Tibial nerve (tissue), 4 donors: Measurements from ENCODE around the gene NRXN2. TPM values are rescaled to one million over a fixed set of nuclear protein-coding genes. Genes with fewer than 3 reads are reported as not detected.

ENCODE experiments used
- DNase-seq, 2 donors: peaks; one replicate each; pipeline ENCODE4 v3.0.0-alpha.2; 2019; ENCODE audit warnings: low spot score in 2 of 2
- H3K27ac ChIP-seq, 4 donors: fragments of 200-600 bp; sonication (generic) in 3 of 4; one replicate each; pipeline ENCODE4 v1.5.1; 2017 to 2019; ENCODE audit warnings: mild to moderate bottlenecking in 1 of 4
- H3K27me3 ChIP-seq, 2 donors: fragments of 200-600 bp; sonication (generic) in 1 of 2; one replicate each; pipeline versions ENCODE4 v1.5.1 to v1.6.0; 2017 to 2019
- H3K36me3 ChIP-seq, 3 donors: fragments of 200-600 bp; sonication (generic); one replicate each; pipeline ENCODE4 v1.5.1; 2018 to 2019
- H3K4me1 ChIP-seq, 4 donors: fragments of 200-600 bp; sonication (generic) in 3 of 4; one replicate each; pipeline ENCODE4 v1.5.1; 2017 to 2019
- H3K4me3 ChIP-seq, 4 donors: fragments of 200-600 bp; sonication (generic) in 3 of 4; one replicate each; pipeline ENCODE4 v1.5.1; 2017 to 2019; ENCODE audit warnings: mild to moderate bottlenecking in 1 of 4, moderate library complexity in 1 of 4
- H3K9me3 ChIP-seq, 4 donors: fragments of 200-600 bp; sonication (generic) in 3 of 4; one replicate each; pipeline ENCODE4 v1.5.1; 2017 to 2019
- EP300 ChIP-seq, 2 donors: sonication (generic); formaldehyde crosslinking; IDR thresholded peaks; one replicate each; pipeline ENCODE4 v1.6.1; 2017; ENCODE audit warnings: antibody characterized with exemption in 2 of 2, mild to moderate bottlenecking in 1 of 2
- POLR2A ChIP-seq, 2 donors: fragments of 450-650 bp; IDR thresholded peaks; one replicate each; pipeline ENCODE4 v1.6.1; 2017; ENCODE audit warnings: antibody characterized with exemption in 2 of 2, mild to moderate bottlenecking in 2 of 2, moderate library complexity in 2 of 2
- WGBS, 2 donors: methylation state at CpG; one replicate each; pipeline ENCODE4 v1.1.5; 2018; 5-methylcytosine and 5-hydroxymethylcytosine counted together
- total RNA-seq, 4 donors: library from RNA; depleted of rRNA; stranded (reverse); fragments of >200 nt; gene quantifications; one replicate each; pipeline ENCODE4 v1.1.0, GENCODE V29; 2016
- TF ChIP-seq, protein P1 (sequence below), 5 experiments: fragments of 200-600 bp in 3 of 5; fragments of 450-650 bp in 2 of 5; sonication (generic) in 3 of 5; IDR thresholded peaks; one replicate each; pipeline ENCODE4 v1.5.1; 2016 to 2019; ENCODE audit warnings: antibody characterized with exemption in 5 of 5, mild to moderate bottlenecking in 3 of 5, moderate library complexity in 2 of 5

NRXN2 gene
- total RNA-seq, 4 donors from 2014 or later = 1.7 to 25.5 (median 8.7) TPM

DNA sequence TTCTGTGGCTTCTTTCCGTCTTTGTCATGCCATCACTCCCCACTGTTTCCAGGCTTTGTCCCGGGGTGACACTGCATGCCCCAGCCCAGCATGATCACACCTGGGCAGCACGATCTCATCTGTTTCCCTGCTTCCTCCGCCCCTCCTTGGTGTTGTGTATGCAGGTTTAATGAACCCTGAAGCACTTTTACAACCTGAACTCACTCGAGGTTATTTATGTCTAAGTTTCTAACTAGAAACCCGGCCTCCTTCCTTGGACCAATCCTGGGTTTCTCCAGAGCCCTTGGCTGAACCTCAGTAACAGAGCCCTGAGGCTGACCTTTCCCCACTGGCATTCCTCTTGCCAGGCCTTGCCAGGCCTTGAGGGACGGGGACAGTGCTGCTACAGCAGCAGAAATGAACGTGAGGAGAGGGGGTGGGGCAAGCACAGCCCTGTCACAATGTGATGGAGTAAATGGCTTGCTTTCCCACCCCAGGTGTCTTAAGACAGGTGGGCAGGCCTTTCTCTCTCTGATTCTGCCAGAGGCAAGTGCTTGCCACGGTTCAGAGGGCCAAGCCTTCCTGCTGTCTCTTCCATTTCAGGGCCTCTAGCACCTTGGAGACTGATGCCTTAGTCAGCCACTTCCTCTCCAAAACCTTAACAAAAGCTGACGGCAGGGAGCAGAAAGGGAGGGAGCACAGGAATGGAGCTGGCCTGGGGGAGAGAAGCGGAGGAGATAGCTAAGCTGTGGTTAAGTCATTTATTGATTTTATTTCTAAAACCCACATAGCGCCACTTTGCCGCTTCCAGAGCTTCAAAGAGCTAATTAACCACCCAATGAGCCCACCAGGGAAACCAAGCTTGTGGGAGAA lies 39.9 kb upstream of the NRXN2 start:
- peaks cover 0 to 75% (median 41%) of the 10 kb centered on the region in 4 donors for H3K4me1 ChIP-seq
- H3K4me3 ChIP-seq = no peak overlapping the region
- H3K27ac ChIP-seq = peak overlapping the region in 3 of 4 donors; percentile 17 to 60 (median 57)
- H3K27me3 ChIP-seq = no peaks in the 10 kb centered on the region
- 41 to 47% methylated on average over 13 of the region's 13 CpGs for WGBS, 2 donors
- no peak for TF ChIP-seq POLR2A (IDR thresholded peaks at IDR 0.05)
- TF ChIP-seq EP300 (IDR thresholded peaks at IDR 0.05) = no peak
- TF ChIP-seq, protein P1, sequence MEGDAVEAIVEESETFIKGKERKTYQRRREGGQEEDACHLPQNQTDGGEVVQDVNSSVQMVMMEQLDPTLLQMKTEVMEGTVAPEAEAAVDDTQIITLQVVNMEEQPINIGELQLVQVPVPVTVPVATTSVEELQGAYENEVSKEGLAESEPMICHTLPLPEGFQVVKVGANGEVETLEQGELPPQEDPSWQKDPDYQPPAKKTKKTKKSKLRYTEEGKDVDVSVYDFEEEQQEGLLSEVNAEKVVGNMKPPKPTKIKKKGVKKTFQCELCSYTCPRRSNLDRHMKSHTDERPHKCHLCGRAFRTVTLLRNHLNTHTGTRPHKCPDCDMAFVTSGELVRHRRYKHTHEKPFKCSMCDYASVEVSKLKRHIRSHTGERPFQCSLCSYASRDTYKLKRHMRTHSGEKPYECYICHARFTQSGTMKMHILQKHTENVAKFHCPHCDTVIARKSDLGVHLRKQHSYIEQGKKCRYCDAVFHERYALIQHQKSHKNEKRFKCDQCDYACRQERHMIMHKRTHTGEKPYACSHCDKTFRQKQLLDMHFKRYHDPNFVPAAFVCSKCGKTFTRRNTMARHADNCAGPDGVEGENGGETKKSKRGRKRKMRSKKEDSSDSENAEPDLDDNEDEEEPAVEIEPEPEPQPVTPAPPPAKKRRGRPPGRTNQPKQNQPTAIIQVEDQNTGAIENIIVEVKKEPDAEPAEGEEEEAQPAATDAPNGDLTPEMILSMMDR (IDR thresholded peaks at IDR 0.05) = no peak
- peaks cover 22 to 60% (median 34%) of the 10 kb centered on the region in 3 donors for H3K36me3 ChIP-seq
- DNase-seq = no peak
- no peaks in the 10 kb centered on the region for H3K9me3 ChIP-seq

GRCh38 chr11:64762277-64762673 lies 39.3 kb upstream of the NRXN2 start:
- Histone ChIP-seq H3K4me3 (no peak overlapping the region), H3K4me1 (peaks cover 0 to 69% (median 39%) of the 10 kb centered on the region in 4 donors), H3K27me3 (no peaks in the 10 kb centered on the region), H3K9me3 (no peaks in the 10 kb centered on the region), H3K36me3 (peaks cover 15 to 54% (median 28%) of the 10 kb centered on the region in 3 donors), H3K27ac (peak overlapping the region in 3 of 4 donors; percentile 17 to 57 (median 34))
- 58% methylated on average over 5 of the region's 5 CpGs for WGBS, 2 donors
- no peak for DNase-seq
- no peak for TF ChIP-seq EP300 (IDR thresholded peaks at IDR 0.05)
- TF ChIP-seq, protein P1 (IDR thresholded peaks at IDR 0.05) = no peak

GRCh38 chr11:64760759-64761420 lies 37.9 kb upstream of the NRXN2 start:
- WGBS, 2 donors = 59 to 65% methylated on average over 7 of the region's 7 CpGs
- no peak for DNase-seq
- peak overlapping the region in 2 of 4 donors; percentile 26 to 46 for H3K27ac ChIP-seq

DNA sequence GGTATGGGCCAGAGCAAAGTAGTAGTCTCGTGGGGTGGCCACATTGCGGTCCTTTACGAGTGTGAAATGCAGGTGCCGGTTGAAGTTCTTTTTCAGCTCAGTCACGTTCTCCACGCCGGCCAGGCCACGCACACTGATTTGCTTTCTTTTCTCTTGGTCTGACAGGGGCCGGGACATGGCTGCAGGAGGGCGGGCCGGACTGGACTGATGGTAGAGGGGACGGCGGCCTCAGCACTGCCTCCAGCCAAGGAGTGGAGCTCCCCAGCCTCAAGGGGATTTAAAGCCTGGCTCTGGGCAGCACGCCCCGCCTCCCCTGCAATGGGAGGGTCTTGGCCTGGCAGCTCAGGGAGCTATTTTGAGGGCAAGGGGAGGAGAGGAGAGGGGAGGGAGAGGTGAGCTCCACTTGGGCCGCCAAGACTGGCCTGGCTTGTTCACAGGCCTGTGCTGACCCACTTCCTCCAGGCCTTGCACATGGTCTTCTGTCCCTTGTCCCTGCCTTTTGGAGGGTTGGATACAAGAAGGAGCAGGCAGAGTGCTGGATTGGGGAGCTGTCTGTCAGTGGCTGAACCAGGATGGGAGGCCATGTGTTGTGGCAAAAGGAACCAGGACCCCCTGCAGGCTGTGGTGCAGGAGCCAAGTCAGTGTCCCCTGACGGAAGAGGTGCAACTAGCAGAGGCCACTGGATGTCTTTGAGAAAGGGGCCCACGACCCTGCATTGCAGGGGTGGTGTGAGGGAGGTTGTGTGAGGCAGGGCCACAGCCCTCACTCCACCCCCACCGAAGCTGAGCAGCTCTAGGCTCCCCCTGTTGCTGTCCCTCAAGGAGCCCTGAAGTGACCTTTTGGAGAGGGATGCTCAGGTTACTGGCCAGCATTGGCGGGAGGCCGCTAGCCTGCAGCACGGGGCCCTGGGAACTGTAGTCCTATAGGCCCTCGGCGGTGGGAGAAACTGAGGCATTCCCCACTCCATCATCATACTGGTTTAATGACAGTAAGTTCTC lies 37.0 kb upstream of the NRXN2 start, which contains the start of gene PYGM:
Gene PYGM, minus strand, starts transcription at position 253 of the 998 bp plus-strand sequence. Its CDS starts 76 bp downstream, at position 177.
- Histone ChIP-seq H3K36me3 (peaks cover 5 to 31% (median 6%) of the 10 kb centered on the region in 3 donors), H3K27me3 (no peaks in the 10 kb centered on the region), H3K4me1 (peaks cover 0 to 61% (median 34%) of the 10 kb centered on the region in 4 donors), H3K9me3 (no peaks in the 10 kb centered on the region), H3K27ac (peak within 1 kb of the TSS in 3 of 4 donors; percentile 28 to 72 (median 53)), H3K4me3 (peak within 1 kb of the TSS; percentile 7 to 33 (median 13))
- peak in 1 of 2 donors; percentile 43 for DNase-seq
- peak in 1 of 2 donors; percentile 8 for TF ChIP-seq EP300 (IDR thresholded peaks at IDR 0.05)
- TF ChIP-seq, protein P1 (IDR thresholded peaks at IDR 0.05) = no peak
- 39 to 49% methylated on average over 21 of the region's 24 CpGs for WGBS, 2 donors

More at GRCh38 chr11:64760759-64761420, 37.9 kb upstream of the NRXN2 start:
- Histone ChIP-seq H3K9me3 (no peaks in the 10 kb centered on the region), H3K36me3 (peaks cover 9 to 40% (median 14%) of the 10 kb centered on the region in 3 donors), H3K27me3 (no peaks in the 10 kb centered on the region), H3K4me1 (peaks cover 0 to 67% (median 38%) of the 10 kb centered on the region in 4 donors), H3K4me3 (no peak overlapping the region)
- TF ChIP-seq, protein P1 (IDR thresholded peaks at IDR 0.05) = no peak
- TF ChIP-seq POLR2A (IDR thresholded peaks at IDR 0.05) (no peak), EP300 (IDR thresholded peaks at IDR 0.05) (no peak)
